HepG2 (cell line): Measurements from ENCODE around the gene GPRIN1. TPM values are rescaled to one million over a fixed set of nuclear protein-coding genes. Genes with fewer than 3 reads are reported as not detected.

Experiments used
- BCL6 ChIP-seq: IDR thresholded peaks from 2 replicates; pipeline ENCODE4 v1.6.1; 2016; ENCODE audit warnings: missing genetic modification reagents, missing compliant biosample characterization
- CCDC6 ChIP-seq: sonication (generic); formaldehyde crosslinking; IDR thresholded peaks from 2 replicates; pipeline ENCODE4 v1.8.1; 2022; ENCODE audit warnings: mild to moderate bottlenecking, missing genetic modification reagents, moderate library complexity
- HNRNPK ChIP-seq: fragments of 200-400 bp; formaldehyde crosslinking; IDR thresholded peaks from 2 replicates; pipeline ENCODE4 v1.6.1; 2018; ENCODE audit warnings: low read length, low read depth, moderate library complexity, mild to moderate bottlenecking; ENCODE audit not compliant: poor library complexity, severe bottlenecking
- MLXIP ChIP-seq: sonication (generic); formaldehyde crosslinking; IDR thresholded peaks from 2 replicates; pipeline ENCODE4 v1.9.0; 2021; ENCODE audit warnings: missing genetic modification reagents, borderline replicate concordance
- PHF20 ChIP-seq: sonication (generic); formaldehyde crosslinking; IDR thresholded peaks from 2 replicates; pipeline ENCODE4 v1.5.0; 2020; ENCODE audit warnings: mild to moderate bottlenecking, missing genetic modification reagents
- PHF8 ChIP-seq: sonication (generic); formaldehyde crosslinking; IDR thresholded peaks from 2 replicates; pipeline ENCODE4 v1.5.0; 2020; ENCODE audit warnings: missing genetic modification reagents
- SAFB2 ChIP-seq: sonication (generic); formaldehyde crosslinking; IDR thresholded peaks from 2 replicates; pipeline ENCODE4 v1.5.1; 2020; ENCODE audit warnings: missing genetic modification reagents, low read depth, mild to moderate bottlenecking, borderline replicate concordance
- SP5 ChIP-seq: IDR thresholded peaks from 2 replicates; pipeline ENCODE4 v1.6.1; 2016; ENCODE audit warnings: low read depth, borderline replicate concordance
- TCF7 ChIP-seq: sonication (generic); IDR thresholded peaks from 2 replicates; pipeline ENCODE4 v1.6.1; 2016; ENCODE audit warnings: antibody characterized with exemption, low read depth
- ZFP37 ChIP-seq: sonication (generic); formaldehyde crosslinking; IDR thresholded peaks from 2 replicates; pipeline ENCODE4 v1.4.0; 2020; ENCODE audit warnings: missing genetic modification reagents, borderline replicate concordance
- ZFX ChIP-seq: sonication (generic); formaldehyde crosslinking; IDR thresholded peaks from 2 replicates; pipeline ENCODE4 v1.4.0; 2020; ENCODE audit warnings: mild to moderate bottlenecking, low read depth, missing genetic modification reagents, moderate library complexity
- ZNF687 ChIP-seq: sonication (generic); formaldehyde crosslinking; IDR thresholded peaks from 2 replicates; pipeline ENCODE4 v1.5.1; 2020; ENCODE audit warnings: mild to moderate bottlenecking, missing genetic modification reagents, moderate library complexity
- ZNF691 ChIP-seq: sonication (generic); formaldehyde crosslinking; IDR thresholded peaks from 2 replicates; pipeline ENCODE4 v1.4.0; 2020; ENCODE audit warnings: missing genetic modification reagents, low read depth, mild to moderate bottlenecking, borderline replicate concordance
- polyA plus RNA-seq, 8 experiments: library from polyadenylated mRNA; depleted of rRNA in 3 of 8; stranded (reverse) in 7 of 8; unstranded in 1 of 8; fragments of >200 nt; fragmentation: Illumina TruSeq in 4 of 8; extraction: Trizol in 4 of 8; gene quantifications; 2 replicates each; pipeline versions ENCODE4 v1.2.1 to v1.2.3, GENCODE V29; 2011 to 2016; ENCODE audit warnings: low read depth in 4 of 8, missing spikeins in 1 of 8, mixed read lengths in 1 of 8; ENCODE audit not compliant: insufficient read depth in 1 of 8
- total RNA-seq, 5 experiments: library from RNA; depleted of rRNA; stranded (reverse); fragments of >200 nt; fragmentation: Illumina TruSeq; extraction: Trizol; gene quantifications; 2 replicates each; pipeline ENCODE4 v1.2.3, GENCODE V29; 2016; ENCODE audit warnings: low read depth in 1 of 5
- TF ChIP-seq, protein P1 (sequence below): sonication (generic); formaldehyde crosslinking; IDR thresholded peaks from 2 replicates; pipeline ENCODE4 v1.4.0; 2020; ENCODE audit warnings: missing genetic modification reagents
- TF ChIP-seq, protein P2 (sequence below): sonication (generic); formaldehyde crosslinking; IDR thresholded peaks from 2 replicates; pipeline ENCODE4 v1.8.0; 2022; ENCODE audit warnings: mild to moderate bottlenecking, missing genetic modification reagents, moderate library complexity

The GPRIN1 gene
- total and polyA plus RNA-seq, 2 of the 13 experiments (the other 11 are each of a cell fraction or from before 2014, with no cell fraction given), result 0.32 to 2.0 TPM

GRCh38 chr5:176629853-176630680 is 20.1 kb upstream of the GPRIN1 start, which contains the start of the genes EIF4E1B and SNCB (continued):
- TF ChIP-seq SAFB2 (CRISPR knock-in tag) (no peak), ZFP37 (CRISPR knock-in tag) (no peak), ZFX (CRISPR knock-in tag) (peak; percentile 21; the same call in 1 of the 2 replicates), ZNF687 (peak; percentile 54), MLXIP (no peak), PHF8 (CRISPR knock-in tag) (no peak), PHF20 (CRISPR knock-in tag) (no peak), BCL6 (CRISPR knock-in tag) (peak; percentile 57; the same call in 1 of the 2 replicates), SP5 (CRISPR knock-in tag) (0 out of 2 replicates have a peak, but pooled peaks have one; percentile 35), ZNF691 (CRISPR knock-in tag) (no peak), CCDC6 (CRISPR knock-in tag) (no peak), TCF7 (no peak), HNRNPK (peak; percentile 83)
- TF ChIP-seq, protein P1, sequence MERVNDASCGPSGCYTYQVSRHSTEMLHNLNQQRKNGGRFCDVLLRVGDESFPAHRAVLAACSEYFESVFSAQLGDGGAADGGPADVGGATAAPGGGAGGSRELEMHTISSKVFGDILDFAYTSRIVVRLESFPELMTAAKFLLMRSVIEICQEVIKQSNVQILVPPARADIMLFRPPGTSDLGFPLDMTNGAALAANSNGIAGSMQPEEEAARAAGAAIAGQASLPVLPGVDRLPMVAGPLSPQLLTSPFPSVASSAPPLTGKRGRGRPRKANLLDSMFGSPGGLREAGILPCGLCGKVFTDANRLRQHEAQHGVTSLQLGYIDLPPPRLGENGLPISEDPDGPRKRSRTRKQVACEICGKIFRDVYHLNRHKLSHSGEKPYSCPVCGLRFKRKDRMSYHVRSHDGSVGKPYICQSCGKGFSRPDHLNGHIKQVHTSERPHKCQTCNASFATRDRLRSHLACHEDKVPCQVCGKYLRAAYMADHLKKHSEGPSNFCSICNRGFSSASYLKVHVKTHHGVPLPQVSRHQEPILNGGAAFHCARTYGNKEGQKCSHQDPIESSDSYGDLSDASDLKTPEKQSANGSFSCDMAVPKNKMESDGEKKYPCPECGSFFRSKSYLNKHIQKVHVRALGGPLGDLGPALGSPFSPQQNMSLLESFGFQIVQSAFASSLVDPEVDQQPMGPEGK, result peak; percentile 62
- TF ChIP-seq, protein P2, sequence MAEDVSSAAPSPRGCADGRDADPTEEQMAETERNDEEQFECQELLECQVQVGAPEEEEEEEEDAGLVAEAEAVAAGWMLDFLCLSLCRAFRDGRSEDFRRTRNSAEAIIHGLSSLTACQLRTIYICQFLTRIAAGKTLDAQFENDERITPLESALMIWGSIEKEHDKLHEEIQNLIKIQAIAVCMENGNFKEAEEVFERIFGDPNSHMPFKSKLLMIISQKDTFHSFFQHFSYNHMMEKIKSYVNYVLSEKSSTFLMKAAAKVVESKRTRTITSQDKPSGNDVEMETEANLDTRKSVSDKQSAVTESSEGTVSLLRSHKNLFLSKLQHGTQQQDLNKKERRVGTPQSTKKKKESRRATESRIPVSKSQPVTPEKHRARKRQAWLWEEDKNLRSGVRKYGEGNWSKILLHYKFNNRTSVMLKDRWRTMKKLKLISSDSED, result no peak
